ENCODE measurements around the gene C1orf226. TPM values are rescaled to one million over a fixed set of nuclear protein-coding genes. Genes with fewer than 3 reads are reported as not detected.

C1orf226 gene
- total and polyA plus RNA-seq, 2 of the 4 experiments (the other 2 are of a cell fraction), result under 0.01 to 0.10 TPM

- intact Hi-C loops (cut with micrococcal nuclease), result no loop called here
Measured at GRCh38 chr1:162383516-162383915, 2.0 kb downstream of the C1orf226 start.

More at GRCh38 chr1:162383516-162383915, 2.0 kb downstream of the C1orf226 start:
- Histone ChIP-seq H3K56ac (ENCODE audit: extremely low read depth, insufficient read depth, low read length) (no peak overlapping the region), H3K4me1 (ENCODE audit: control insufficient read depth, insufficient read depth, low read length) (no peaks in the 10 kb centered on the region), H4K20me1 (ENCODE audit: insufficient read depth, low read length) (no peaks in the 10 kb centered on the region), H3K14ac (replicated peaks; ENCODE audit: low read depth, low read length) (no peak overlapping the region), H4K8ac (ENCODE audit: low read depth in 2 of 2, low read length in 2 of 2) (no peak overlapping the region), H3K9ac (ENCODE audit: low read depth, low read length) (no peak overlapping the region), H3K36me3 (ENCODE audit: control insufficient read depth, insufficient read depth, low read length) (no peaks in the 10 kb centered on the region), H3K4ac (ENCODE audit: low read depth, low read length) (no peak overlapping the region), H3K4me3 (ENCODE audit: insufficient read depth, low read depth, low read length) (no peak overlapping the region), H3K27me3 (ENCODE audit: control insufficient read depth, insufficient read depth, low read length) (peaks cover 25% of the 10 kb centered on the region), H3K9me1 (ENCODE audit: insufficient read depth, low read length) (no peaks in the 10 kb centered on the region), H3K9me3 (ENCODE audit: control insufficient read depth, insufficient read depth, low read length) (no peaks in the 10 kb centered on the region), H3K79me1 (ENCODE audit: low read depth in 1 of 2, low read length in 2 of 2) (no peaks in the 10 kb centered on the region), H2AFZ (replicated peaks; ENCODE audit: low read length, poor library complexity) (no peak overlapping the region), H2BK120ac (ENCODE audit: low read depth, low read length) (no peak overlapping the region), H2BK5ac (ENCODE audit: low read depth, low read length, poor library complexity, severe bottlenecking) (no peak overlapping the region), H2AK9ac (replicated peaks; ENCODE audit: low read depth, low read length, poor library complexity) (no peak overlapping the region), H2BK15ac (ENCODE audit: low read depth, low read length) (no peak overlapping the region), H4K91ac (ENCODE audit: insufficient read depth, low read depth, low read length) (no peak overlapping the region), H4K5ac (ENCODE audit: low read depth, low read length) (no peak overlapping the region), H3K23ac (ENCODE audit: low read depth, low read length) (no peak overlapping the region), H3K18ac (ENCODE audit: low read depth, low read length) (no peak overlapping the region), H3K4me2 (ENCODE audit: low read depth, low read length) (no peak overlapping the region), H2AK5ac (ENCODE audit: low read depth, low read length) (no peak overlapping the region), H2BK20ac (ENCODE audit: low read depth, low read length) (no peak overlapping the region), H3K27ac (ENCODE audit: insufficient read depth, low read length) (no peak overlapping the region)
- TF ChIP-seq CTCF (conservative IDR thresholded peaks at IDR 0.05; ENCODE audit: low read depth, low read length), result no peak
- no peak for TF ChIP-seq ELK1 (IDR thresholded peaks at IDR 0.05; ENCODE audit: borderline replicate concordance, low read depth, low read length)
- no peak for TF ChIP-seq MAFK (IDR thresholded peaks at IDR 0.05; ENCODE audit: low read depth, low read length)
- TF ChIP-seq BHLHE40 (IDR thresholded peaks at IDR 0.05; ENCODE audit: low read depth, low read length), result no peak
- TF ChIP-seq NFE2L2 (IDR thresholded peaks at IDR 0.05; ENCODE audit: low read depth, low read length), result no peak
- no peak for TF ChIP-seq USF2 (IDR thresholded peaks at IDR 0.05; ENCODE audit: low read depth, low read length)
- no peak for TF ChIP-seq POLR2A (IDR thresholded peaks at IDR 0.05; ENCODE audit: low read depth, low read length)
- TF ChIP-seq RCOR1 (IDR thresholded peaks at IDR 0.05; ENCODE audit: insufficient replicate concordance, low read length), result no peak
- no peak for TF ChIP-seq CHD1 (IDR thresholded peaks at IDR 0.05; ENCODE audit: low read depth, low read length)
- dilution Hi-C loops (cut with HindIII; ENCODE audit: low sequenced_read_pairs, unreplicated experiment), result no loop called here
- in situ Hi-C loops (cut with MboI; ENCODE audit: low sequenced_read_pairs), result loop anchor here (25.0 kb wide), 1 partner anchor 596 kb away; no protein-coding TSS in a partner anchor
- no TSS peak for BruUV-seq (replicated peaks)
- DNase-seq (no peak), ATAC-seq (ENCODE audit: low read depth) (no peak)
- ChIA-PET POLR2A (ENCODE audit: unreplicated experiment) (no interaction called here), CTCF (interaction anchor here (0.9 to 1.1 kb wide), 2 partner anchors 327 to 328 kb away, joined by 3 to 4 read pairs; no protein-coding TSS in a partner anchor)
- WGBS, 2 experiments (ENCODE audit: extremely low coverage in 2 of 2, insufficient read length in 1 of 2), result 79% methylated on average over 3 of the region's 8 CpGs; no CpG with 5 or more reads in 1 of the 2 experiments

Data from IMR-90 (cell line).